GM21423 (cell line): ENCODE data around the gene ALCAM.

Experiments used
- ATAC-seq: cut with Tn5 transposase; IDR thresholded peaks from one replicate; pipeline ENCODE4 v1.9.1; 2021; ENCODE audit warnings: mild to moderate bottlenecking, moderate library complexity; ENCODE audit not compliant: unreplicated experiment

The ALCAM gene

GRCh38 chr3:105614288-105615030 is 247.8 kb downstream of the ALCAM start:
- ATAC-seq: no peak

- ATAC-seq: no peak
Observed at GRCh38 chr3:105615814-105616213, 249.1 kb downstream of the ALCAM start.

DNA sequence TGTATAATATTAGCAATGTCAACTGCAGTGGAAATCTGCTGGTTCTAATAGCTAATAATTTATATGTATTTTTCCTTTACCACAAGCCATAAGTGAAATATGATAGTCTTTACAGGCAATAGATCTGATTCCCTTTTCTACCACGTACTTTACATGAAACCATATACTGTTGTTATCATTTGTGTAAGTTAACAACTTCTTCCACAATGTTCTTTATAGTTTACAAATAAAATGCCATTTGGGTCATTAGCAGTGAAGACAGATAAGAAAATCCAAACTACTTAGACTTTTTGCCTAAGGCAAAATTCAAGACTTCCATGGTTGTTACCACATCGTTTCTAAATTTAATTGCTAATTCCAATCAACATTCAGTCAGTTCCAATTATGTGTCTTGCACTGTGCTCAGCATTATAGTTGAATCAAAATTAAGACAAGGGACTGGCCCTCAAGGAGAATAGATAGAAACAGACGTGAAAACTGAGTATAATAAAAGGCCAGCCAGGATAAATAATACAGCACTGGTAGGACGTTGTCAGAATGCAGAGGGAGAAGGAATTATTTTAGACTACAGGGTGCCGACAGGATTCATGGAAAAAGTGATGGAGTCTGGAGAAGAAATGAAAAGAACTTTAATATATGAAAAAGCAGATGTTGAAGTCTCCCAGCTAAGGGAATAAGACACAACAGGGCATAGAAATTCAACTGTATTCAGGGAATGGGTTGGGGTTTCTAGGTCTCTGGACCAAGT is 249.8 kb downstream of the ALCAM start:
- no peak for ATAC-seq

DNA sequence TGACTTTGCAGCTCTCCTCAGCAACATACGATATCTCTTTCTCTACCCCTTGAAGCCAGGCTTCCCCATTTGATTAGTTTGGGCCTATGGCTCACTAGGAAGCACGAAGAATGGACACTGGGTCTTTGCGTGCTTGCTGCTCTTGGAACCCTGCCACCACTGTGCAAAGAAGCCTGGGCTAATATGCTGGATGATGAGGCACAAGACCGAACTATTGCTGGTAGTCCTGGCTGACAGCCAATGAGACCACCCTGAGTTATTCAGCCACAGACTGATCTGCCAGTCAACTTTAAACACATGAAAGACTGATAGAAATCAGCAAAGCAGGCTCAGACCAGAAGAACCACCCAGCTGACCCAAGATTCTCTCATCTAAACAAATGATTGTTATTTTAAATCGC is 251.8 kb downstream of the ALCAM start:
- no peak for ATAC-seq

GRCh38 chr3:105619651-105620050 is 252.9 kb downstream of the ALCAM start:
- ATAC-seq: no peak

DNA sequence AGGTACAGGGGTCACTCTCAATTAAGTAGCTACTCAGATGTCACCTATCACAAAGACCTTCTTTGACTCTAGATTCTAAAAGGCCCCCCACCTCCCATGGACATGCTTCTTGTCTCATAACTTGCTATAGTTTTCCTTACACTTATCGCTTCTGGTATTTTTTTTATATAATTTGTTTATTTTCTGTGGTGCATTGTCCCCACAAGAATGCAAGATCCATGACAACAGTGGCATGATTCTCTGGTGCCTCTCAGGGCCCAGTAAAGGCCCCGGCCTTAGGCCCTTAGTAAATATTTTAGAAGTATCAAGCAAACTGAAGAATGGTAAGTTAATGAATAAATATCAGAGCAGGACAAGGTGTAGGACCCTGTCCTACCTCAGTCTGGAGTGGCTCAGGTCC is 253.5 kb downstream of the ALCAM start:
- ATAC-seq: no peak

GRCh38 chr3:105622169-105622568 is 255.5 kb downstream of the ALCAM start:
- ATAC-seq: no peak
